Ovary (tissue), 3 donors: ENCODE data around the gene ARHGAP18.

Experiments
- CTCF ChIP-seq, 3 donors: fragments of 450-650 bp in 2 of 3; fragments of 200-600 bp in 1 of 3; IDR thresholded peaks; one replicate each; pipeline versions ENCODE4 v1.5.1 to v1.8.0; 2016 to 2022; ENCODE audit warnings: antibody characterized with exemption in 3 of 3, mild to moderate bottlenecking in 1 of 3
- POLR2A ChIP-seq: fragments of 450-650 bp; IDR thresholded peaks from one replicate; pipeline ENCODE4 v1.6.1; 2017; ENCODE audit warnings: antibody characterized with exemption, mild to moderate bottlenecking, moderate library complexity
- donor health status: DM: no; HTN: no; CAD: no.

GRCh38 chr6:129672881-129673631 is 36.9 kb downstream of the ARHGAP18 start:
- TF ChIP-seq POLR2A (no peak), CTCF (IDR thresholded peaks at IDR 0.05) (no peak)
